Endometrial microvascular endothelial cells (primary cell): ENCODE measurements around the gene PAPPA. TPM values are rescaled to one million over a fixed set of nuclear protein-coding genes. Genes with fewer than 3 reads are reported as not detected.

Experiments
- in situ Hi-C: cut with HindIII; loops from 2 replicates; pipeline ENCODE4 v1.10.0; 2017; ENCODE audit warnings: low sequenced_read_pairs, low pct_unique_long_range_greater_than_20kb; ENCODE audit errors: inconsistent ontology term
- total RNA-seq: library from RNA; depleted of rRNA; stranded (reverse); fragments of >200 nt; gene quantifications from one replicate; pipeline ENCODE4 v1.2.3, GENCODE V29; 2015; ENCODE audit errors: inconsistent ontology term

Gene PAPPA
- total RNA-seq, 1 donor from 2014 or later, result 0.65 TPM

DNA sequence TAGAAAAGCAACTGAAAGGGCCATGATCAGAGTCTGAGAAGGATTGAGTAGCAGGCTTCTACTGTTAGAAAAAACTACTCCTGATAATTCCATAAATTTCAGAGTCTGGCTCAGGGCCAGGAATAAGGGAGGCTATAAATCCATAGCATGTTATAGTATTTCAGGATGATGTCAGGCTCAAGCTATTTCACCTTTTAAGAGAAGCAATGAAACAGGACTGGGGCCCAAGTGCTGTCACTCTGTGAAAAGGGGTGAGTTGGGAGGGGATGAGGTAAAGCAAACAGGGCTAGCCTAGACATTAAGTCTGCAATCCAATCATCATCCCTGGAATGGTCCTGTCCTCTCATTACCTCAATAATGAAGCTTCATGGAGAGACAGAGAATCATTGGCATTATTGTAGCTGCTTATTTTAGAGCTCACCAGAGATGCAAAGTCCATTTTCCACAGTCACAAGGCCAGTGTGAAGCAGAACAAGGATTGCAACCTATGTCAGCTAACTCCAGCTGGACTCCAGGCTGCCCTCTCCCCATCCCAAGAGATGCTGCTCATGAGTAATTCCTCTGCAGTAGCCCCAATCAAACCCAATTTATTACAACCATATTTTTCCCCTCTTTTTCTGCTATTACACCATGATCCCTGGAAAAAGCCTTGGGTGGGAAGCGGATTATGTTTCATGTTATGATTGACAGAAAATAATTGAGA is 56.0 kb downstream of the PAPPA start:
- in situ Hi-C loops, result no loop called here

DNA sequence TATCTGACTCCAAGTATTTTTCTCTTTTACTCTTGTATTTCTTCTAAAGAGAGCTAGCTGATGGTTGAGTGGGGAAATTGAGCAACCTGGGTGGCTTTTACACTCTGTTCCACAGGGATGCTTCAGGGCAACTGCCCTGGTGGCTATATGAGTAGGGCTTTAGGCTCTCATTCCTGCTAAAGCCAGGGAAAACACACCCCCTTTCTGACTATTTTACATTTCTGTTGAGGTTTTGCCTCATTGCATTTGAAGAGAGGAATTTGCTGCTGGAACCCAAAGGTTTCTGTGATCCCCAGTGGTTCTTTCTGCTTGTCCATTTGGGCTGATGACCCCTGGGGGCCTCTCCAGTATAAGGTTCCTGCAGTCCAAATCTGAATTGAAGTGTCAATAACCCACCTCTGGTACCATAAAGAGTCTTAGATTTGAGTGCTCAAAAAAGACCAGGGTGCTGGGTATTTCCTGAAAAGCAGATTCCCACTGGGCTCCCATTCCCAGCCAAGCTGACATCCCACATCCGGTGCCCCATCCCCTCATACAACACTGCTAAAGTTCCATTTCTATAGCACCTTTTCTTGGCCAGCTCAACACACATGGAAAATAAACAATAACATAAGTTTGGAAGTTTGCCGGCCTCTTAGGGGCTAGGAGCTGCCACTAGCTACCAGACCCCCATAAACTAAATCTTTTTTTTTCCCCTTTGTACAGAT is 59.5 kb downstream of the PAPPA start:
- in situ Hi-C loops, result no loop called here

DNA sequence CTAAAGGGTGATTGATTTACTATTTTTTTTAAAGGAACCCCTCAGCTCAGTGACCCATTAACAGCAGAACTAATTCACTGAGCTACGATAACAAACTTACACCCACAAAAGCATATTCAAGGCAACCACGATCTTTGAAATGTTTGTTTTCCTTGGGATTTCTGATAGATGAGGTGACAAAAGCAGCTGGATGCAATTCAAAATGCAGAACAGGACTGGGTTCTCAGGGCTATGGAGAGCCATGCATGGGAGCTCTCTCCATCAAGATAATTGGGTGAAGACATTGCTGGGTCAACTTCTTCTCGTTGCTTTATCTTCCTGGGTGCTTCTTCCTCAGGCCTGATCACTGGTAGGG is 60.1 kb downstream of the PAPPA start:
- in situ Hi-C loops, result no loop called here

DNA sequence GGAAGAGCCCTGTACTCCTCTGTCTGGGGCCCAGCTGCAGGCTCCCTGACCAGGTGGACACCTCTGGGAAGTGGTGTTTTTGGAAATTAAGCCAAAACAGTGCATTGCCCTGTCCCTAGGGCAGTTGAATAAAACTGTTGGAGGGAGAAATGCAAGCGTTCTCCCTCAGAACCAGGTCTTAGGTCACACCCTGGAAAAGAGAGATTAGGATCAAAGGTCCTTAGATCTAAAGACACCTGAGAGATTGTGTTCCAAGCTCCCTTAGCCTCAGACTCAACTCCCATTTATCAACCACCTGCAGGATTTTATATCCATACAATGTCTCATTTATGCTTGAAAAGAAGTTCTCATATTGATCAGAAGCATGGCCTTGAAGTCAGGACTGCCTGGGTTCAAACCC is 64.8 kb downstream of the PAPPA start:
- in situ Hi-C loops, result no loop called here

DNA sequence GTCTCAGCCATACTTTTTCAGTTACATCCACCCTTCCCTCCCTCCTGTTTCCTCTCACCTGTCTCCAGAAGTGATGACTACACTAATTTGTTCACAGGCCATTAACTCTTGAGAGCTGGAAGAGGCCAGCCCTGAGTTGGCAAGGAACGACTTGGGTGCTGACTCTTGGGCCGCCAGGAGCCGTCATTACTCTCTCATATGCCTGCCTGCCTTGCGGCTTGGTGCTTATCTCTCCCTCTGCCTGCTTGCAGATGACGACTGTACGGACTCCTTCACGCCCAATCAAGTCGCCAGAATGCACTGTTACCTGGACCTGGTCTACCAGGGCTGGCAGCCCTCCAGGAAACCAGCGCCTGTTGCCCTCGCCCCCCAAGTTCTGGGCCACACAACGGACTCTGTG is 66.1 kb downstream of the PAPPA start:
- in situ Hi-C loops, result no loop called here

DNA sequence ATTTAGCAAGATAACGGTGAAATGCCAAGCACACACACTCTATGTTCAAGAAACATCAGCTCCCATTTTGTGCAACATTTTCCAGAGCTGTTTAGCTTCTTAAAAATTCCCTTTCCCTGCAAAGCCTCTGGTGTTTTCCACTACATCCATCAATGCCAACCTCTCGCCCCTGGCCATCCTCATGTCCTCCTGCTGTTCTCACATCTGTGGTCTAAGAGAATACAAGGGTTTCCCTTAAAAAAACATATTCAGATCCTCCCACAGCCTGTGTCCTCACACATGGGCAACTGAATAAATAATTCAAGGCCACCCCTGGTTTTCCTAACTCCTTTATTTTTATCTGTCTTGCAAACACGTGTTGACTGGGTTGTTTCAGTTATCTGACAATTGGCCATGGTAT is 70.3 kb downstream of the PAPPA start:
- in situ Hi-C loops, result no loop called here

DNA sequence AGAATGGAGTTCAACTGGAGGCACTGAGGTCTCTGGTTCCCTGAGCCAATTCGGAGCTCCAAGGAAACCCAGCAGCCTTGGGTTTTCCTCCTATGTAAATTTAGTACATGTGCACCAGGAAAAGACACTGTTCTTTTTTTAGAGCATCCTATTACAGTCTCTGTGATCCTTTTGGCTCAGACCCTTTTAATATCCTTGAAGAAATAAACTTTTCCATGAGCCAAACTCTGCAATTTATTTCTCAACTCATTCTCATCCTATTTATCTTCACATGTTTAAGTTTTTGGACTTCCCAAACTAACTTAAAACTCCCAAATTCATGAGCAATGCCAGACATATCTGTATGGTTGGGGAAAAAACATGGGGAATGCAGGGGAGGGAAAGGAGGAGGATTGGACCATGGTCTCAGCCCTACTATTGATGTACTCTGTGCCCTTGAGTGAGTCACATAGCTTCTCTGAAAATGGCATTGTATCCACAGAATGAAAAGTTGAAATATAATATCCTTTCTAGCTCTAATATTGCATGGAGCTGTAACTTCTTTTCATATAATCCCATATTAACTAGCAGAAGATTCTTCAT is 76.6 kb downstream of the PAPPA start:
- in situ Hi-C loops, result no loop called here

DNA sequence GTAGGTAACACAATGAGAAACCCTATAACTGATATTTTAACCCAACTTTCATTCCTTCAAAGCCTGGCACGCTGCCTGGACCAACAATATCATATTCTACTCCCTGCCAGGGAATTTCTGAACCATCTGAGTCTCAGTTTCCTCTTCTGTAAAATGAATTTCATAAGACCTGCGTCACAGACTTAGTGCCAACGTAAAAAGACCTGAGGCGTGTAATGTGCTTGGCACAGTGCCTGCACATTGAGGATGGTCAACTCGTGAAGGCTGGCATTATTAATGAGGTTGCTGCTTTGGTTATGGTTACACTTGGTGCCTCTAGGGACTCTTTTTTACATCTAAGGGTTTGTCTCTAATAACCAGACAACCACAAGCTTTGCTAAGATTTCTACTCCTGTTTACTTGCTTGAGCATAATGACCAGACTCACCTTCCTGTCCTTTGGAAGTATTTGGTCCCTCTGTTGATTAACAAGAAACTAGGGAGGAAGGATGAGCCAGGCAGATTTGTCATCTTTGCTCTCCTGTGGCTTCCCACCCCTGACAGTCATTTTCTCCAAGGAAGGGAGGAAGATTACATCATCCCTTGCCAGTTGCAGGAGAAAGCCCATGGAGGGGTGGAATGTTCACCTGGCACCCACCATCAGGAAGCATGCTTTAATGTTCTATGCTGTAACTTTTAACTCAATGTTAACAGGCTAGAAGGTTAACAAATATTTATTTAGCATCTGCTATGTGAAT is 79.0 kb downstream of the PAPPA start:
- in situ Hi-C loops, result no loop called here

DNA sequence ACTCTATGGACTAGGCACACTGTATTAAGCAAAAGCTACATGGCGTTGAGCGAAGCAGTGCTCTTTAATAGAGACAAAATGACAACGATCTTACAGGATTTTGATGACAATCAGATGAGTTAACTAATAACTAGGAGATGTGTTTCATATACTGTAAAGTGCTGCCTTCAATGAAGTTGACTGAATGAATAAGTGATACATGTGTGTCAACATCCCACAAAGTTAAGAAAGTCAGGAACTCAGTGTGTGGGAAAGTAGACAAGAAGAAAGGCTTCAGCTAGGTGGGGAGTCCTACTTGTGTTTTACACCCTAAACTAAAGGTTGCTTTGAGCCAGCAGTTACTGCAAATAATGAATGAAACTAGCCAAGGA is 79.6 kb downstream of the PAPPA start:
- in situ Hi-C loops, result no loop called here

DNA sequence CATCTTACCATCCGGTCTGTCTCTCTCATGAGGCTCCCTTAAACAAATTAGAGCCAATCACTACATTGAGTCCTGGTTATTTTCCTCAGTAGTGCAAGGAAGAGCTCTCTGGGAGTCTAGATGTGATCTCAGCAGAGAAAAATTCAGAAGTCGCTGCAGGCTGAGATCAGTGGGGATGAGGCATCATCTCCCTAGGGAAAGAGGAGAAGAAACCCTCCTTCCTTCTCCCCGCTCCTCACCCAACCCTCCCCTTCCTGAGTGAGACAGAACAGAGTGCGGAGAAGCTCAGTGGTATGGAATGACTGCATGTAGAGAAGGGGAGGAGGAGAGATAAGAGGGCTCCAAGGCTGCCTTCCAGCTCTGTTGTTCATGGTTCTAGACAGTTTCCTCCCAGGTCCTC is 80.5 kb downstream of the PAPPA start:
- in situ Hi-C loops, result no loop called here

DNA sequence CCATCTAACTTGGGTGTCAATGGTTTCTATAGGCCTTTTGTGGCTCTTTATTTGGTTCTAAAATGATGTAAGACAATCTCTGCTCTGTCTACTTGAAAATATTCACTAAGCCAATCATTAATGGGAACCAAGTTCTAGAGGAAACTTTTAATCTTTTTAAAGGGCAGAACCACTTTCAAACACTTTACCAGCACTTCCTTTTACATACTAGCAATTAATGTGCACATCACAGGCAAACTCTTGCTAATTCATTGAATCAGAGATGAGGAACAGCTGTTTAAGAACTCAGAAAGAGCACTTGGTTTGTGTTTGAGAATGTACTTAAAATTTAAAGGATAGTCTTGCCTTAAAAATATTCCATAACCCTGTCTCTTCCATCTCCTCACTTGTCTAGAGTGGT is 83.4 kb downstream of the PAPPA start:
- in situ Hi-C loops, result no loop called here

DNA sequence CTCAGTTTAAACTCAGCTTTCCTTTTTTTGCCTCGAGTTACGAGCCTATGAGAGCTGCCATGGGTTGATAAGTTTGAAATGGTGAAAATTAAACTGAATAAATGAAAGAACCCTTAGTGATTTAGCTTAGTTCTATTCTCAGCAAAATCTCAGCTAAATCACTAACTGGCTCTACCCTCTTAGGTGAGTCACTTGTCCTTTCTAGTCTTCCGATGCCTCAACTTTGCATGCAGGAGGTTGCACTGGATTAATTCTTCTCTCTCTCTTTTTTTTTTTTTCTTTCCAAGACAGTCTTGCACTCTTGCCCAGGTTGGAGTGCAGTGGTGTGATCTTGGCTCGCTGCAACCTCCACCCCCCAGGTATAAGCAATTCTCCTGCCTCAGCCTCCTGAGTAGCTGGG is 83.9 kb downstream of the PAPPA start:
- in situ Hi-C loops, result no loop called here

DNA sequence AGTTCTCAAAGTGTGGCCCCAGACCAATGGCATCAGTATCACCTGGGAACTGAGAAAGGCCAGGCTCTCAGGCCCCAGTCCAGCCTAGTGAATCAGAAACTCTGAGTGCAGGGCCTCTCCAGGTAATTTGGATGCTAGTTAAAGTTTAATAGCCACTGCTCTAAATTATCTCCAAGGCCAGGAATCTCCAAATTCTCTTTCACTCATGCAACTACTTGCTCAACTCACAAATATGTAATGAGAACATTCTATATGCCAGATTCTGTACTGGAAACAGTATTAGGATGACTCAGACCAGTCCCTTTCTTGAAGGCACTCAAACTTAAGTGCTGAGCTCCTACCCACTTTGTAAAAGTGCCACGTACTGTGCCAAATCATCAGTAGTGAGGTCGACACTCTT is 84.6 kb downstream of the PAPPA start:
- in situ Hi-C loops, result no loop called here

DNA sequence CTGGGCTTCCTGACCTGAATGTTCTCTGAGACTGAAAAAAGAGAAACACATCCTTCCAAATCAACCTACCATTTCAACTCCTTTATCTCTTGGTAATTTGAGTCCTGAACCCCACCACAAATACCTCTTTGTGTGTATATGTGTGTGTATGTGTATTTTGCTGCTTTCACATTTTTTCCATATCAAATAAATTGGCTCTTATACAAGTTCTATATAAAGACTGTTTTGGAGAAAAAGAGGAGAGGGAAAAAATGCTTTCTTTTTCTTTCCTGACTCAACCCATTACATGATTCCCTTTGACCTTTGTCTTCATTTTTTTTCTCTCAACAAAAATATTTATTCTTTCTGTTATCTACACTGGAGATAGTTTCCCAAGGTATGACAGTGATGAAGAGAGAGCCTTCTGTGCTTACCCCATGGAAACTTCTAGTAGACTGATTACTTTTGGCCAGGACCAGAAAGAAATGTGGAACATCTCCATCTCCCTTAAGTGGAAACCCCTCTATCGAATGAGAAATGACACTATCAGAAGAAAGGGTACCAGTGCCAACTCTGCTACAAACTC is 85.3 kb downstream of the PAPPA start:
- in situ Hi-C loops, result no loop called here

DNA sequence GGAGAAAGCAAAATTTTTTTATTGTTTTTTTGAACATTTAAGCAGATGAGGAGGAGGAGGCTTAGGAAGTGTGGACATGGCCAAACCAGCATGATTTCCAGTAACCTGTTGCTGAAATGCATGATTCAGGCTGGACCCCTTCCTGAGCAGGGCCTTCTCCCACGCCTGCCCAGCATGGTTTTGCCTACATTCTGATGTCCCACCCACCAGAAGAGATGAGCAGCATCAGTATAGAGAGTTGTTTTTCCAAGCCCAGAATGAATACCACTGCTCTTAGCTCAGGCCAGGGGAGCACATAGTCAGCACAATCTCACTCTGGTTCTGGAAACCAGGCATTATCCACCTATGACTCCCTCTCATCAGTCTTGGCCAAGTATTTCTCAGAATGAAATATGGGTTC is 90.1 kb downstream of the PAPPA start:
- in situ Hi-C loops, result no loop called here

DNA sequence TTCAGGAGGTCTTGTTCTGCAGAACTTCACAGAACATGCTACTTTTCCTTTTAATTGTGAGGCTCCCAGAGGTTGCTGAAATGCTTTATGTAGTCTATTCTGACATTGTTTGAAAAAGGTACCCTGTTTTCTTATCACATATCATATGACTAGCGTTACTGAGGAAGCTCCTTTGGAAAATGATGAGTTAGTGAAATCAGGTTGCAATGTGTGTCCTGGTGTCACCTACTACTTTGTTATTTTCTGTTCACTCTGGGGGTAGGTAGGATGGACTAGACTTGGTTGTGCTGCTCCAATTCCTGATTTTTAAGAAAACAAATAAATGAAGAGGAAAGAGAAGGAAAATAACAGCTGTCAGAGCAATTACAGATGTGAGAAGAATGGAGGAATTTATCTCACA is 93.7 kb downstream of the PAPPA start:
- in situ Hi-C loops, result no loop called here

DNA sequence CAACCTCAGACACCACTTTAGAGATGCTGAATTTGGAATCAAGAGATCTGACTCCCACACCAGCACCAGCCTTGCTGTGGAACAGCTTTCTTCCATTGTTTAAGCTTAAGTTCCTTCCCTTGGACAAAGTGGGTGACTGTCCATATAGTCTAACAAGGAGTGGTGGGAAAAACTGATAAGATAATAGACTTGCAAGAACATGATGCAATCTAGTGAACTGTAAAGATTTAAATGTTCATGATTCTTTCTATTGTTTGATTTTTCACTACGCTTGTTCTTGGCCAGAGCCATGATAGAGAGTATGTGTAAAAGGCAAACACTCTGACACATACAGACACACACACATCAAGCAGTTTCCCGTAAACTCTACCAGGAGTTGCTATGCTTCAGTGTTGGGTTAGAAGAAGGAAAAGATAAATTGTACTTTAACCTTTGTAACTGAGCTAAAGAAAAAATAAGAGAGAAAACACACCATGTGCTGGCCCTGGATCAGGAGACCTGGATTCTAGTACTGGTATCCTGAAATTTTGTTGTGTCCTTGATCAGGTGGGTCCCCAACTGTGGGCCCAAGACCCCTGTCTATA is 94.3 kb downstream of the PAPPA start:
- in situ Hi-C loops, result no loop called here

DNA sequence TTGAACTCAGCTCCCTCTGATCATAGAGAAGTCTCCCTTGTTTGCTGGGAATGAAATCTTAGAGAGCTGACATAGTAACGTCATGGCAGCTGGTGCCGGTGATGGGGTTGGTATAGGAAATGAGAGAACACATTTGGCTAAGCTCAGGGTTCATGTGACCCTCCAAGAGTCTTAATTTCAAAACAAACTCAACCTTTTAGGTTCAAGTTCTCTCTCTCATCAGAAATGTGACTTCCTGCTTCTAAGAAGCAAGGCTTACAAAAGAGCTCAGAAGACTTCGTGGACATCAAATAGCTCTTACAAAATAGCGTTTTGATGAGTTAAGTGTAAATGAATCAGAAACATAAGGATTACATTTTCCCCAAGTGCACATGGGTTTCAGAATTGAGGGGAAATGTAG is 97.3 kb downstream of the PAPPA start:
- in situ Hi-C loops, result no loop called here

DNA sequence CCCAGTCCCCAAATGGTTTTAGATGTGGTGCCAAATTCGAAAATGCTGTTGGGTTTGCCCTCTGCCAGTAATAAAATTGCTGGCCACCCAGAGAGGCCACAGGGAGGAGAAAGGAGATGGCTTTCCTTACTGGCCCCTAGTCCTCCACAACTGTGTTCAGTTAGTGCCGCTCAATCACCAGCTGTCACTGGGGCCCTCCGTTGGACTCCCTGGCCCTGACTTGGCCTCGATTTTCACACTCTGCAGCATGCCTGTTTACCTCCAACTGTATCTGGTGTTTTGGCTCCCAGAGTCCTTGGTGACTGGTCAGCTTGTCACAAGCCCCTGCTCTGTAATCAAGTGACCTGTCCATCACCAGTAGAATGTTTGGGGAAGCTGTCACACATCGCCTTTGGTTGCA is 97.8 kb downstream of the PAPPA start:
- in situ Hi-C loops, result no loop called here
